Lung (tissue), 12 donors: ENCODE data around the gene CD164L2. TPM values are rescaled to one million over a fixed set of nuclear protein-coding genes. Genes with fewer than 3 reads are reported as not detected.

Experiments used
- ATAC-seq: fragments of 200-7000 bp; cut with Tn5 transposase; one replicate; pipeline ENCODE4 v1.9.1; 2020; ENCODE audit warnings: moderate number of reproducible peaks; ENCODE audit not compliant: insufficient read depth, low FRiP score
- DNase-seq, 3 donors: peaks; one replicate each; pipeline ENCODE4 v3.0.0-alpha.2; 2013 to 2017
- H3K27ac ChIP-seq, 2 donors: one replicate each; pipeline ENCODE4 v1.5.1; 2013; ENCODE audit warnings: mild to moderate bottlenecking in 2 of 2, moderate library complexity in 2 of 2, control low read depth in 1 of 2, inconsistent platforms in 1 of 2, low read depth in 1 of 2, low read length in 1 of 2
- H3K27me3 ChIP-seq, 3 donors: one replicate each; pipeline ENCODE4 v1.5.1; 2013; ENCODE audit warnings: low read length in 2 of 3; ENCODE audit not compliant: control insufficient read depth in 3 of 3, insufficient read depth in 3 of 3
- H3K36me3 ChIP-seq, 4 donors: one replicate each; pipeline ENCODE4 v1.5.1; 2013; ENCODE audit warnings: low read length in 4 of 4, mild to moderate bottlenecking in 1 of 4, moderate library complexity in 1 of 4; ENCODE audit not compliant: control insufficient read depth in 4 of 4, insufficient read depth in 4 of 4
- H3K4me1 ChIP-seq, 5 donors: one replicate each; pipeline ENCODE4 v1.5.1; 2013; ENCODE audit warnings: low read length in 5 of 5, mild to moderate bottlenecking in 2 of 5, moderate library complexity in 1 of 5; ENCODE audit not compliant: control insufficient read depth in 5 of 5, insufficient read depth in 5 of 5
- H3K4me3 ChIP-seq: one replicate; pipeline ENCODE4 v1.5.1; 2013; ENCODE audit warnings: mild to moderate bottlenecking, control low read depth, moderate library complexity
- H3K9ac ChIP-seq, 2 donors: one replicate each; pipeline ENCODE4 v1.5.1; 2013; ENCODE audit warnings: low read length in 2 of 2, control low read depth in 1 of 2; ENCODE audit not compliant: insufficient read depth in 1 of 2
- H3K9me3 ChIP-seq, 4 donors: one replicate each; pipeline ENCODE4 v1.5.1; 2013; ENCODE audit warnings: low read length in 3 of 4, mild to moderate bottlenecking in 1 of 4, moderate library complexity in 1 of 4; ENCODE audit not compliant: control insufficient read depth in 4 of 4, insufficient read depth in 3 of 4
- WGBS, 2 donors: extraction: QIAGEN DNeasy Blood & Tissue Kit; methylation state at CpG; one replicate each; pipeline ENCODE4 v1.1.7; 2013; 5-methylcytosine and 5-hydroxymethylcytosine counted together
- polyA plus RNA-seq, 2 donors: library from polyadenylated mRNA; stranded (reverse); fragments of 200-250 nt; gene quantifications; one replicate each; pipeline ENCODE4 v1.2.1, GENCODE V29; 2013
- total RNA-seq, 2 donors: library from RNA; depleted of rRNA in 1 of 2; stranded (reverse); fragments of >200 nt in 1 of 2; gene quantifications; one replicate each; pipeline ENCODE4 v1.2.1, GENCODE V29; 2014 to 2021
- TF ChIP-seq, protein P1 (sequence below): IDR thresholded peaks from 2 replicates; pipeline ENCODE4 v1.5.1; 2012; ENCODE audit warnings: mild to moderate bottlenecking; ENCODE audit errors: control extremely low read depth, extremely low read depth
- donor health status: control.
- donor health status: control.
- donor health status: Bipolar disorder and iron deficiency.
- donor health status: healthy.
- donor health status: DM: yes; HTN: yes; CAD: no.

CD164L2 gene
- total and polyA plus RNA-seq, 4 donors = 6.3 to 19.8 (median 8.9) TPM

DNA sequence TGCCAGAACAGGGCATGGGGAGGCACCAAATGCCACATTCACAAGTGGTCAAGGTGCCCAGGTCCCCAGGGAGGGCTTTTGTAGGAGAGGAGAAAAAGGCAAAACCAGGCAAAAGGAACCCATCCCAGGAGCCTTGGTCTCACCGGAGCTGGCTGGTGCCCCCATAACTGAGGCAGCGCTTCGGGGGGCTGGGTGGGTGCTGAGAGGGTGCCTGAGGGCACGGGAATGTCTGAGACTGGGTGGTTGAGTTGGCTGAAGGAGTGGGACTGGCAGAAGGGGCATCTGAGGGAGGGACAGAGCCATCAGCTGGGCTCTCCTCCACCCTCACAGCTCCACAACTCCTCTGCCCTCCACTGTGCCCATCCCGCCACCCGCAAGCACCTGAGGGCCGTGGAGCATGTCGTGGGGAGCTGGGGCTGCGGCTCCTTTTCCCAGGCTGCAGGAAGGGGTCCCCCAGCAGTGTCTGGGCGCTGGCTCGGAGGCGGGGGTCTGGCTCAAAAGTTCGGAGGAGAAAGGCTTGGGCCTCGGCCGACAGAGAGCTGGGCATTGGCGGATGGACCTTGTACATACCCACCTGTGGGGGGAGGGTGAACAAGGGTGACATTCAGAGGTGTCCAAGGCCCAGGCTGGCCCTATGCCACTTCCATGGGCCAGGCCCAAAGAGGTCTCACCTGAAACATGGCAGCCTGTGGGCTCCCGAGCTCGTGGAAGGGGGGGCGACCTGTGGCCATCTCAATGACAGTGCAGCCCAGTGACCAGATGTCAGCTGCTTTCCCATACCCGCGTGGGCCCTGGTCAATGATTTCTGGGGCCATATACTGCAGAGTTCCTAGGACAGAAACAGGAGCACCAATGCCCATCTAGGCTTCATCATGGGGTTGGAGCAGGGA is 24.9 kb downstream of the CD164L2 start:
- H3K9ac ChIP-seq = no peak overlapping the region
- WGBS, 2 donors = 95% methylated on average over 16 to 21 of the region's 21 CpGs
- TF ChIP-seq, protein P1, sequence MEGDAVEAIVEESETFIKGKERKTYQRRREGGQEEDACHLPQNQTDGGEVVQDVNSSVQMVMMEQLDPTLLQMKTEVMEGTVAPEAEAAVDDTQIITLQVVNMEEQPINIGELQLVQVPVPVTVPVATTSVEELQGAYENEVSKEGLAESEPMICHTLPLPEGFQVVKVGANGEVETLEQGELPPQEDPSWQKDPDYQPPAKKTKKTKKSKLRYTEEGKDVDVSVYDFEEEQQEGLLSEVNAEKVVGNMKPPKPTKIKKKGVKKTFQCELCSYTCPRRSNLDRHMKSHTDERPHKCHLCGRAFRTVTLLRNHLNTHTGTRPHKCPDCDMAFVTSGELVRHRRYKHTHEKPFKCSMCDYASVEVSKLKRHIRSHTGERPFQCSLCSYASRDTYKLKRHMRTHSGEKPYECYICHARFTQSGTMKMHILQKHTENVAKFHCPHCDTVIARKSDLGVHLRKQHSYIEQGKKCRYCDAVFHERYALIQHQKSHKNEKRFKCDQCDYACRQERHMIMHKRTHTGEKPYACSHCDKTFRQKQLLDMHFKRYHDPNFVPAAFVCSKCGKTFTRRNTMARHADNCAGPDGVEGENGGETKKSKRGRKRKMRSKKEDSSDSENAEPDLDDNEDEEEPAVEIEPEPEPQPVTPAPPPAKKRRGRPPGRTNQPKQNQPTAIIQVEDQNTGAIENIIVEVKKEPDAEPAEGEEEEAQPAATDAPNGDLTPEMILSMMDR = no peak
- H3K27me3 ChIP-seq = peaks cover 0 to 2% (median 0%) of the 10 kb centered on the region in 3 donors
- peaks cover 0 to 4% (median 0%) of the 10 kb centered on the region in 5 donors for H3K4me1 ChIP-seq
- H3K9me3 ChIP-seq = no peaks in the 10 kb centered on the region
- DNase-seq = no peak
- H3K27ac ChIP-seq = no peak overlapping the region
- ATAC-seq = no peak
- H3K4me3 ChIP-seq = no peak overlapping the region
- peaks cover 4 to 81% (median 5%) of the 10 kb centered on the region in 4 donors for H3K36me3 ChIP-seq

DNA sequence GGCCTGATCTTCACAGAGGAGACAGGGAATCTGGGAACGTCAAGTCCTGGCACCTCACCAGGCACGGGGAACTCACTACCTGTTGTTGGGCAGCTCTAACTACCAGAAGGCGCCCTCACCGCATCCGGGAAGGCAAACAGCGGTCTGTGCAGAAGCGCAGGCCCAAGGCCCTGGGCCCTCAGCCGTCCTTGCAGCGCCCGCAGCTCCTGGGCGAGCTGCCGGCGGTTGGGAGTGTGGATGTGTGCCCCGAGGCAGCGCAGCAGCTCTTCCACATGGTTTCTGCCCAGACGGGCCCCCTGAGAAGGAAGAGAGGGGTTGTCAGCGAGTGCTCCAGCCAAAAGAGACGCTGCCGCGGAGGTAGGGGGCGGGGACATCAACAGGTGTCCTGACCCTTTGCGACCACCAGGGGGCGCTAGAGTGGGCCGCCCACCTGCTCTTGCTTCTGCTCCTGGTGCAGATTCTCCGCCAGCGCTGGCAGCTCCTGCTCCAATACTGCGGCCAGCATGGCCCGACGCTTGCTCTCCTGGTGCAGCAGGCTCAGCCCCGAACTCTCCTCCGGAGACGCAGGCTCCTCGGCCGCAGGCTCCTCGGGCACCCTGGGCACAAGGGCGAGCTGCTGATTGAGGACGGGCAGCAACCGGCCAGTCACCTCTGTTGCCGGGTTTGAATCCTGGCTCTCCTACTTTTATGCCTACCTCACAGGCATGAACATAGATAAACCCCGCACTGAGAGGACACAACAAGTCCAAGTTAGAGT is 25.7 kb downstream of the CD164L2 start:
- H3K27ac ChIP-seq = no peak overlapping the region
- no peak overlapping the region for H3K9ac ChIP-seq
- H3K36me3 ChIP-seq = peaks cover 0 to 76% (median 5%) of the 10 kb centered on the region in 4 donors
- peaks cover 0 to 4% (median 0%) of the 10 kb centered on the region in 5 donors for H3K4me1 ChIP-seq
- no peaks in the 10 kb centered on the region for H3K9me3 ChIP-seq
- TF ChIP-seq, protein P1 = peak; percentile 88
- WGBS, 2 donors = 29 to 41% methylated on average over 40 of the region's 40 CpGs
- ATAC-seq (peak; percentile 70), DNase-seq (peak; percentile 64 to 79 (median 72))
- peaks cover 0 to 2% (median 0%) of the 10 kb centered on the region in 3 donors for H3K27me3 ChIP-seq
- no peak overlapping the region for H3K4me3 ChIP-seq

DNA sequence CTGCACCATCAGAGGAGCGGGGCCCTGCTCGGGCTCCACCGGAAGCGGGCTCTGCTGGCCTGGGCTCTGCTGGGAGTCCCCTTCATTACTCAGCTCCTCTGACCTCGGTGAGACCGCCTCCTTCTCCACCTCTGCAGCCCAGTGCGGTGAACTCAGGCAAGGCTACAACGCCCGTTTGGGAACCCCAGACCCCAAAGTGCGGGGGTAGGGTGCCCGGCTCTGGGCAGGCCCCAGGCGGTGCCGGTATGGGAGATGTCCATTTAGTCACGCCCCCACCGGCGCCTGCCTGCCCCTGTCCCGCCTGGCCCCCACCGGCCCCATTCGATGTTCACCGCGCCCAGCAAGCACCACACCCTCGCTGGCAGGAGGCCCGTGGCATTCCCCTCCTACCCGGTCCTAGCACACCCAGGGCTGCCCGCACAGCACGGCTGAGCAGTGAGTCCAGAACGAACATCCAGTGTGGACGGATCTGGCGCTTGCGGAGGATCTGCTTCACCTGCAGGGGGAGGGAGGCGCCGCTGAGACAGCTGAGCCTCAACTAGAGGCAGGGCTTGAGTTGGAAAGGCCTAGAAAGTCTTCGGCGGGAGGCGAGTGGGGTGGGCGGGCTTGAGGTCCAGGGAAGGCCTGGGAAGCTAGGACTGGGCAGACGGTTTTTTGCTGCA is 26.4 kb downstream of the CD164L2 start:
- TF ChIP-seq, protein P1 = no peak
- ATAC-seq (no peak), DNase-seq (no peak)
- Histone ChIP-seq H3K4me1 (peaks cover 0 to 4% (median 0%) of the 10 kb centered on the region in 5 donors), H3K9ac (no peak overlapping the region), H3K36me3 (peaks cover 0 to 71% (median 5%) of the 10 kb centered on the region in 4 donors), H3K9me3 (no peaks in the 10 kb centered on the region), H3K4me3 (no peak overlapping the region), H3K27ac (no peak overlapping the region), H3K27me3 (peaks cover 0 to 2% (median 0%) of the 10 kb centered on the region in 3 donors)
- WGBS, 2 donors = 77 to 79% methylated on average over 37 of the region's 37 CpGs
